Measurements from ENCODE around the gene GRIN2A. TPM values are rescaled to one million over a fixed set of nuclear protein-coding genes. Genes with fewer than 3 reads are reported as not detected.

The GRIN2A gene
- polyA plus RNA-seq, 1 donor (not counting 4 experiments of a cell fraction or from before 2014, with no cell fraction given), result 0.01 TPM

DNA sequence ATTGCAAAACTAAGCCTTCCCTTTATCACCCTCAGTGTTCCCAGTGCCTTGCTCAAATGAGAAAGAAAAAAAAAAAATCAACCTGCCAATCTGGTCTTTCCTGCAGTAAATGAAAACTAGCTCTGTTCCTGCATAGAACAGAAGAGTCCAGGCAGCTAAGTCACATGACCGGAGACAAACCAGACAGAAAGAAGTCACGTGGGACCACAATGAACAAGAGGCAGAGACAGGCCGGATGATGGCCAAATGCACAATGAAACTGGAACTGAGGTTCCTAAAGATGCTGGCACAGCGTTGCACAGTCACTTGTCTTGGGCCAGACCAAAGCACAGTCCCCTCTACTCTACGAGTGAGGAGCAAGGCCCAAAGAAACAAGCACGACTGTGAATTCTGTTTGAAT, 172.5 kb downstream of the GRIN2A start:
- Histone ChIP-seq H3K4me2 (ENCODE audit: control insufficient read depth, extremely low read depth, insufficient read depth, low read depth, low read length) (no peak overlapping the region), H2AFZ (ENCODE audit: control insufficient read depth, low read length) (no peak overlapping the region), H3K4me1 (ENCODE audit: control insufficient read depth, extremely low read depth, insufficient read depth, low read length) (no peaks in the 10 kb centered on the region), H3K4me3 (ENCODE audit: control insufficient read depth in 2 of 3, extremely low read depth in 1 of 3, insufficient read depth in 2 of 3, low read depth in 1 of 3, low read length in 3 of 3) (no peak overlapping the region), H4K20me1 (ENCODE audit: control insufficient read depth, extremely low read depth, insufficient read depth, low read length) (no peaks in the 10 kb centered on the region), H3K79me2 (ENCODE audit: control insufficient read depth, insufficient read depth, low read length) (no peaks in the 10 kb centered on the region), H3K36me3 (ENCODE audit: control insufficient read depth in 2 of 2, extremely low read depth in 1 of 2, insufficient read depth in 2 of 2, low read length in 2 of 2) (no peaks in the 10 kb centered on the region), H3K9me1 (ENCODE audit: control insufficient read depth, extremely low read depth, insufficient read depth, low read length) (no peaks in the 10 kb centered on the region), H3K9me3 (ENCODE audit: control insufficient read depth, low read depth, low read length) (no peaks in the 10 kb centered on the region), H3K27me3 (ENCODE audit: control insufficient read depth, extremely low read depth, insufficient read depth, low read length) (no peaks in the 10 kb centered on the region), H3K27ac (ENCODE audit: control insufficient read depth, insufficient read depth, low read length) (no peak overlapping the region), H3K9ac (ENCODE audit: control insufficient read depth, extremely low read depth, insufficient read depth, low read length) (no peak overlapping the region)
- no peak for TF ChIP-seq EZH2 (IDR thresholded peaks at IDR 0.05; ENCODE audit: low read length)
- TF ChIP-seq, protein P1, sequence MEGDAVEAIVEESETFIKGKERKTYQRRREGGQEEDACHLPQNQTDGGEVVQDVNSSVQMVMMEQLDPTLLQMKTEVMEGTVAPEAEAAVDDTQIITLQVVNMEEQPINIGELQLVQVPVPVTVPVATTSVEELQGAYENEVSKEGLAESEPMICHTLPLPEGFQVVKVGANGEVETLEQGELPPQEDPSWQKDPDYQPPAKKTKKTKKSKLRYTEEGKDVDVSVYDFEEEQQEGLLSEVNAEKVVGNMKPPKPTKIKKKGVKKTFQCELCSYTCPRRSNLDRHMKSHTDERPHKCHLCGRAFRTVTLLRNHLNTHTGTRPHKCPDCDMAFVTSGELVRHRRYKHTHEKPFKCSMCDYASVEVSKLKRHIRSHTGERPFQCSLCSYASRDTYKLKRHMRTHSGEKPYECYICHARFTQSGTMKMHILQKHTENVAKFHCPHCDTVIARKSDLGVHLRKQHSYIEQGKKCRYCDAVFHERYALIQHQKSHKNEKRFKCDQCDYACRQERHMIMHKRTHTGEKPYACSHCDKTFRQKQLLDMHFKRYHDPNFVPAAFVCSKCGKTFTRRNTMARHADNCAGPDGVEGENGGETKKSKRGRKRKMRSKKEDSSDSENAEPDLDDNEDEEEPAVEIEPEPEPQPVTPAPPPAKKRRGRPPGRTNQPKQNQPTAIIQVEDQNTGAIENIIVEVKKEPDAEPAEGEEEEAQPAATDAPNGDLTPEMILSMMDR (optimal IDR thresholded peaks at IDR 0.05 in 1 of 3, IDR thresholded peaks at IDR 0.05 in 1 of 3, conservative IDR thresholded peaks at IDR 0.05 in 1 of 3; ENCODE audit: extremely low read depth in 1 of 3, insufficient read depth in 2 of 3, low read length in 3 of 3), result no peak
- DNase-seq (ENCODE audit: low read depth, low spot score) (no peak), FAIRE-seq (no peak)
- dilution Hi-C loops (cut with MboI; ENCODE audit: extremely low pct_ligation_motif_present, low sequenced_read_pairs), result no loop called here

GRCh38 chr16:10003486-10003885, 178.7 kb downstream of the GRIN2A start:
- H3K36me3 ChIP-seq (ENCODE audit: control insufficient read depth in 2 of 2, extremely low read depth in 1 of 2, insufficient read depth in 2 of 2, low read length in 2 of 2), result no peaks in the 10 kb centered on the region
- H3K9ac ChIP-seq (ENCODE audit: control insufficient read depth, extremely low read depth, insufficient read depth, low read length), result no peak overlapping the region
- no peak overlapping the region for H2AFZ ChIP-seq (ENCODE audit: control insufficient read depth, low read length)
- FAIRE-seq (no peak), DNase-seq (ENCODE audit: low read depth, low spot score) (no peak)
- no peaks in the 10 kb centered on the region for H4K20me1 ChIP-seq (ENCODE audit: control insufficient read depth, extremely low read depth, insufficient read depth, low read length)
- TF ChIP-seq, protein P1 (optimal IDR thresholded peaks at IDR 0.05 in 1 of 3, IDR thresholded peaks at IDR 0.05 in 1 of 3, conservative IDR thresholded peaks at IDR 0.05 in 1 of 3; ENCODE audit: extremely low read depth in 1 of 3, insufficient read depth in 2 of 3, low read length in 3 of 3), result no peak
- TF ChIP-seq EZH2 (IDR thresholded peaks at IDR 0.05; ENCODE audit: low read length), result no peak
- H3K9me1 ChIP-seq (ENCODE audit: control insufficient read depth, extremely low read depth, insufficient read depth, low read length), result no peaks in the 10 kb centered on the region
- no peaks in the 10 kb centered on the region for H3K9me3 ChIP-seq (ENCODE audit: control insufficient read depth, low read depth, low read length)
- H3K27me3 ChIP-seq (ENCODE audit: control insufficient read depth, extremely low read depth, insufficient read depth, low read length), result no peaks in the 10 kb centered on the region
- dilution Hi-C loops (cut with MboI; ENCODE audit: extremely low pct_ligation_motif_present, low sequenced_read_pairs), result no loop called here
- no peak overlapping the region for H3K4me3 ChIP-seq (ENCODE audit: control insufficient read depth in 2 of 3, extremely low read depth in 1 of 3, insufficient read depth in 2 of 3, low read depth in 1 of 3, low read length in 3 of 3)
- H3K79me2 ChIP-seq (ENCODE audit: control insufficient read depth, insufficient read depth, low read length), result no peaks in the 10 kb centered on the region
- no peak overlapping the region for H3K4me2 ChIP-seq (ENCODE audit: control insufficient read depth, extremely low read depth, insufficient read depth, low read depth, low read length)
- no peak overlapping the region for H3K27ac ChIP-seq (ENCODE audit: control insufficient read depth, insufficient read depth, low read length)
- H3K4me1 ChIP-seq (ENCODE audit: control insufficient read depth, extremely low read depth, insufficient read depth, low read length), result no peaks in the 10 kb centered on the region

All from keratinocyte (primary cell).